ENCODE results near the gene FANCD2OS.
"Not testable (repeated sequence)": the region's sequence is repeated elsewhere in the genome, so short reads cannot be mapped to it uniquely, and the experiment has no call there.

The FANCD2OS gene

GRCh38 chr3:10091387-10091786, 16.7 kb downstream of the FANCD2OS start:
- DNase-seq, result not testable (repeated sequence)

- DNase-seq, result not testable (repeated sequence)
These were observed 17.3 kb downstream of the FANCD2OS start for GRCh38 chr3:10090774-10091173.

- DNase-seq, result no peak
These were observed 17.9 kb downstream of the FANCD2OS start for GRCh38 chr3:10090179-10090578.

- DNase-seq, result no peak
These were observed 19.8 kb downstream of the FANCD2OS start for GRCh38 chr3:10088256-10088655.

GRCh38 chr3:10085738-10086137, 22.3 kb downstream of the FANCD2OS start:
- DNase-seq, result no peak

GRCh38 chr3:10081871-10082270, 26.2 kb downstream of the FANCD2OS start:
- no peak for DNase-seq

- no peak for DNase-seq
These were observed 33.4 kb downstream of the FANCD2OS start for GRCh38 chr3:10074666-10075065.

- DNase-seq, result not testable (repeated sequence)
These were observed 38.0 kb downstream of the FANCD2OS start for GRCh38 chr3:10070077-10070476.

GRCh38 chr3:10055097-10055496, 53.0 kb downstream of the FANCD2OS start:
- no peak for DNase-seq

All from SHP77 treated with DMSO at 0.1 percent for 48 hours (cell line).